Middle frontal gyrus (tissue), 1 donor: ENCODE results near the gene SIPA1L3.

Experiments used
- DNase-seq: peaks from one replicate; pipeline ENCODE4 v3.0.0-alpha.2; 2015; ENCODE audit warnings: low spot score; ENCODE audit errors: extremely low spot score

SIPA1L3 gene

GRCh38 chr19:38036707-38037611 lies 130.0 kb downstream of the SIPA1L3 start:
- no peak for DNase-seq

GRCh38 chr19:38039966-38040365 lies 133.0 kb downstream of the SIPA1L3 start:
- no peak for DNase-seq

GRCh38 chr19:38042132-38042531 lies 135.1 kb downstream of the SIPA1L3 start:
- DNase-seq = no peak

- DNase-seq = no peak
Observed at GRCh38 chr19:38043649-38044144, 136.7 kb downstream of the SIPA1L3 start.

GRCh38 chr19:38044267-38045111 lies 137.5 kb downstream of the SIPA1L3 start:
- DNase-seq = no peak

GRCh38 chr19:38045554-38046253 lies 138.7 kb downstream of the SIPA1L3 start:
- no peak for DNase-seq

GRCh38 chr19:38046254-38047048 lies 139.4 kb downstream of the SIPA1L3 start:
- no peak for DNase-seq

- DNase-seq = no peak
Observed at GRCh38 chr19:38047049-38047438, 140.0 kb downstream of the SIPA1L3 start.

GRCh38 chr19:38047641-38048040 lies 140.6 kb downstream of the SIPA1L3 start:
- no peak for DNase-seq

- no peak for DNase-seq
Observed at GRCh38 chr19:38049105-38049649, 142.2 kb downstream of the SIPA1L3 start.

GRCh38 chr19:38055010-38055409 lies 148.0 kb downstream of the SIPA1L3 start:
- DNase-seq = no peak

- no peak for DNase-seq
Observed at GRCh38 chr19:38055655-38056521, 148.9 kb downstream of the SIPA1L3 start.

GRCh38 chr19:38056646-38057045 lies 149.6 kb downstream of the SIPA1L3 start:
- no peak for DNase-seq

- no peak for DNase-seq
Observed at GRCh38 chr19:38057959-38058690, 151.1 kb downstream of the SIPA1L3 start.

- DNase-seq = no peak
Observed at GRCh38 chr19:38059897-38060296, 152.9 kb downstream of the SIPA1L3 start.

GRCh38 chr19:38060331-38060730 lies 153.3 kb downstream of the SIPA1L3 start:
- DNase-seq = no peak

- no peak for DNase-seq
Observed at GRCh38 chr19:38061294-38061693, 154.3 kb downstream of the SIPA1L3 start.

GRCh38 chr19:38062959-38063761 lies 156.2 kb downstream of the SIPA1L3 start:
- no peak for DNase-seq
